ENCODE measurements around the gene SORBS2. TPM values are rescaled to one million over a fixed set of nuclear protein-coding genes. Genes with fewer than 3 reads are reported as not detected.
A peak's percentile ranks its signal among the peaks of the same experiment; 100 is the strongest.

The SORBS2 gene
- total RNA-seq, 4 donors from 2014 or later = 821 to 1,626 (median 1,353) TPM

DNA sequence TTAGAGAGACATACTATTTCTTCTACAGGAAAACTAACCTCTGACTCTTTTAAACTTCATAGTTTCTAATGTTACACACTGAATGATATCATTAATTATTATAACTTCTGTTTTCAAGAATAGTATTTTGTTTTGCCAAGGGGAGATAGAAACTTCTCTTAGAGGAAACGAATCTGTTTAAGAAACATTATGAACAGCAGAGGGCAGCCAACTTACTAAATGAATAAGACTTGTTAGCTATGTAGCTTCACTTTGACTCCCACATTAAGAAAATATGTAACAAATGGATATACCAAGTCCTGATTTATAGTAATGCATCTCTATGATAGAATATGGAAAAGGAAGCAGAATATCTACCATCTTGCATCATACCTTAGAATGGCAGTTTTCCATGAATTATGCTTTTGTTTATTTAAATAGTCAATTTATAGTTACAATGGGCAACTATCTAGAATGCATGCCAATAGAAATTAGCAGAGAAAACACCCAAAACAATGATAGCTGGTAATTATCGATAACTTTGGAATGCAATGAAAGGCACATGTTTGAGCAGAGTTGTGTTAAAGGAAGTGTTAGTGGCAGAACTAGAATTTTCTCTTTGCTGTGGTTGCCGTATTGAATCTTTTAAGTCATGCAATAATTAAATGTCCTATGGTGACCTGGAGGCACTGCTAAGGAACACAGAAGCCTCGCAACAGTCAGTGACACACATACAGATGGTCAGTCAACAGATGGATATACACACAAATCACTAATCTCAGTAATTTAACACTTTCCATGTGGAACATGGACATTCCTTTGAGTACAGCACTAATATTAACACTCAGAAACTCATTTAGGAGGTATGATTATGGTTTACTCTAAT is 171.0 kb downstream of the SORBS2 start:
- no peaks in the 10 kb centered on the region for H3K9me3 ChIP-seq
- TF ChIP-seq, protein P1, sequence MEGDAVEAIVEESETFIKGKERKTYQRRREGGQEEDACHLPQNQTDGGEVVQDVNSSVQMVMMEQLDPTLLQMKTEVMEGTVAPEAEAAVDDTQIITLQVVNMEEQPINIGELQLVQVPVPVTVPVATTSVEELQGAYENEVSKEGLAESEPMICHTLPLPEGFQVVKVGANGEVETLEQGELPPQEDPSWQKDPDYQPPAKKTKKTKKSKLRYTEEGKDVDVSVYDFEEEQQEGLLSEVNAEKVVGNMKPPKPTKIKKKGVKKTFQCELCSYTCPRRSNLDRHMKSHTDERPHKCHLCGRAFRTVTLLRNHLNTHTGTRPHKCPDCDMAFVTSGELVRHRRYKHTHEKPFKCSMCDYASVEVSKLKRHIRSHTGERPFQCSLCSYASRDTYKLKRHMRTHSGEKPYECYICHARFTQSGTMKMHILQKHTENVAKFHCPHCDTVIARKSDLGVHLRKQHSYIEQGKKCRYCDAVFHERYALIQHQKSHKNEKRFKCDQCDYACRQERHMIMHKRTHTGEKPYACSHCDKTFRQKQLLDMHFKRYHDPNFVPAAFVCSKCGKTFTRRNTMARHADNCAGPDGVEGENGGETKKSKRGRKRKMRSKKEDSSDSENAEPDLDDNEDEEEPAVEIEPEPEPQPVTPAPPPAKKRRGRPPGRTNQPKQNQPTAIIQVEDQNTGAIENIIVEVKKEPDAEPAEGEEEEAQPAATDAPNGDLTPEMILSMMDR (IDR thresholded peaks at IDR 0.05) = peak; percentile 46 to 54 (median 51)
- TF ChIP-seq POLR2AphosphoS5 (IDR thresholded peaks at IDR 0.05) = no peak
- TF ChIP-seq POLR2A (IDR thresholded peaks at IDR 0.05; ENCODE audit: low read depth) = no peak
- no peak for TF ChIP-seq EP300 (IDR thresholded peaks at IDR 0.05)
- H3K27ac ChIP-seq (replicated peaks in 1 of 4) = peak overlapping the region in 2 of 4 donors; percentile 6 to 7
- peaks cover 0 to 71% (median 25%) of the 10 kb centered on the region in 4 donors for H3K36me3 ChIP-seq
- H3K27me3 ChIP-seq = no peaks in the 10 kb centered on the region
- 39% methylated on average over 4 of the region's 4 CpGs for WGBS
- peaks cover 6 to 30% (median 15%) of the 10 kb centered on the region in 4 donors for H3K4me1 ChIP-seq
- intact Hi-C loops (cut with DNase I) = loop anchor here (5.0 kb wide), 2 partner anchors 96 to 386 kb away; no protein-coding TSS in a partner anchor
- H3K4me3 ChIP-seq = no peak overlapping the region
- DNase-seq (ENCODE audit: extremely low spot score) = no peak

- intact Hi-C loops (cut with DNase I) = loop anchor here (5.0 kb wide), 1 partner anchor 399 kb away; no protein-coding TSS in a partner anchor
- Histone ChIP-seq H3K27ac (replicated peaks in 1 of 4) (peak overlapping the region in 3 of 4 donors; percentile 17 to 54 (median 27)), H3K9me3 (peaks cover 0 to 6% (median 2%) of the 10 kb centered on the region in 4 donors), H3K4me1 (peaks cover 6 to 39% (median 21%) of the 10 kb centered on the region in 4 donors), H3K27me3 (no peaks in the 10 kb centered on the region), H3K36me3 (peaks cover 0 to 68% (median 10%) of the 10 kb centered on the region in 4 donors), H3K4me3 (peak overlapping the region; percentile 20 to 35 (median 28))
- no peak for DNase-seq (ENCODE audit: extremely low spot score)
- 43% methylated on average over 27 of the region's 41 CpGs for WGBS
- TF ChIP-seq, protein P1 (IDR thresholded peaks at IDR 0.05) = no peak
- TF ChIP-seq POLR2A (IDR thresholded peaks at IDR 0.05; ENCODE audit: low read depth) = no peak
- no peak for TF ChIP-seq EP300 (IDR thresholded peaks at IDR 0.05)
- peak in 1 of 2 donors; percentile 18 for TF ChIP-seq POLR2AphosphoS5 (IDR thresholded peaks at IDR 0.05)
These were observed 173.3 kb downstream of the SORBS2 start for GRCh38 chr4:185638548-185639301.

DNA sequence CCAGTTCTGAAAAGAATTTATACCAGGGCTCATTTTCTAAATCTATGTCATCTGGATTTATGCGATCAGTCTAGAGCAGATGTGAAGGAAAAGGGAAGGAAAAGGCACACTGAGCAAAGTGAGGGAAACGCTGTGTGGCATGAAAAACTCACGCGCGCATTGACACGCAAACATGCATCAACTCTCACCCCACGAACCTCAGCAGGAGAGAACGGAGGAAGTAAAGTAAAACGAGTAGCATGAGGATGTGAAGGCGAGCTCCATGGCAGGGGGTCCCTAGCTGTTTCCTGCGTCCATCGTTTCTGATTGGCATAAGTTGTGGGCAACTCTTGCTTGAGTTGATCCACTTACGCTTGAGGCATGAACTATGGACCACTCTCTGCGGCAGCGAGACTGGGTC is 173.9 kb downstream of the SORBS2 start:
- H3K4me3 ChIP-seq = no peak overlapping the region
- peaks cover 0 to 62% (median 7%) of the 10 kb centered on the region in 4 donors for H3K36me3 ChIP-seq
- TF ChIP-seq POLR2A (IDR thresholded peaks at IDR 0.05; ENCODE audit: low read depth) = no peak
- peak in 1 of 2 donors; percentile 50 for TF ChIP-seq POLR2AphosphoS5 (IDR thresholded peaks at IDR 0.05)
- no peak for DNase-seq (ENCODE audit: extremely low spot score)
- peaks cover 0 to 10% (median 2%) of the 10 kb centered on the region in 4 donors for H3K9me3 ChIP-seq
- intact Hi-C loops (cut with DNase I) = loop anchor here (5.0 kb wide), 1 partner anchor 399 kb away; no protein-coding TSS in a partner anchor
- H3K27me3 ChIP-seq = no peaks in the 10 kb centered on the region
- 84% methylated on average over 15 of the region's 15 CpGs for WGBS
- peak overlapping the region in 1 of 4 donors; percentile 54 for H3K27ac ChIP-seq (replicated peaks in 1 of 4)
- H3K4me1 ChIP-seq = peaks cover 6 to 39% (median 21%) of the 10 kb centered on the region in 4 donors

DNA sequence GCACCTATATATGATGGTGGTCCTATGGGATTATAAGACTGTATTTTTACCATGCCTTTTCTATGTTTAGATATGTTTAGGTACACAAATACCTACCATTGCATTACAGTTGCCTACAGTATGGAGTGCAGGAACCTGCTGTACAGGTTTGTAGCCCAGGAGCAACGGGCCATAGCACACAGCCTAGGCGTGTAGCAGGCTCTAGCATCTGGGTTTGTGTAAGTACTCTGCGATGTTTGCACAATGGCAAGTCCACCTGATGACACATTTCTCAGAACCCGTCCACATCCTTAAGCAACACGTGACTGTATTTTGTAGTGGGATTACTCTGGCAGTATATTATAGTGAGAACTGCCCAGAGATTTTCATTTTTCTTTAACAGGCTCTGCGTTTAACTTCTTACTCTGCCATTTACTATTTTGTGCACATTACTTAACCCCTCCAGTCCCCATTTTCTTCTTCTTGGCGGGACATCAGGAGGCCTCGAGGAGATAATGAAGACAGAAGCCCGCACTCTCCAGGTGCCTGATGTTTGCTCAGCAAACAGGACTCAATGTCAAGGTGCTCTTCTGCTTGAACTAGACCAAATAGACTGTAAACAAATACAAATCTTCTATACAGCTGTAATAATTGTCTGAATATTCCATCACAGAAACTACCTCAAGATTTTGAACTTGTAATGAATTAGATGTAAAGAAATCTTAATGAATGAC is 174.7 kb downstream of the SORBS2 start:
- Histone ChIP-seq H3K9me3 (peaks cover 0 to 10% (median 2%) of the 10 kb centered on the region in 4 donors), H3K4me3 (no peak overlapping the region), H3K4me1 (peaks cover 6 to 39% (median 21%) of the 10 kb centered on the region in 4 donors), H3K27me3 (no peaks in the 10 kb centered on the region), H3K27ac (replicated peaks in 1 of 4) (no peak overlapping the region), H3K36me3 (peaks cover 0 to 58% (median 6%) of the 10 kb centered on the region in 4 donors)
- no peak for DNase-seq (ENCODE audit: extremely low spot score)
- 83% methylated on average over 9 of the region's 9 CpGs for WGBS
- intact Hi-C loops (cut with DNase I) = loop anchor here (5.0 kb wide), 1 partner anchor 400 kb away; no protein-coding TSS in a partner anchor
- TF ChIP-seq, protein P1 (IDR thresholded peaks at IDR 0.05) = no peak
- no peak for TF ChIP-seq EP300 (IDR thresholded peaks at IDR 0.05)
- peak in 1 of 2 donors; percentile 49 for TF ChIP-seq POLR2AphosphoS5 (IDR thresholded peaks at IDR 0.05)
- no peak for TF ChIP-seq POLR2A (IDR thresholded peaks at IDR 0.05; ENCODE audit: low read depth)
